Gastroesophageal sphincter (tissue), 4 donors: ENCODE data around the gene IFFO2. TPM values are rescaled to one million over a fixed set of nuclear protein-coding genes. Genes with fewer than 3 reads are reported as not detected.

Source experiments
- ATAC-seq: fragments of 150-250 bp; one replicate; pipeline ENCODE4 v1.9.1; 2016; ENCODE audit warnings: mild to moderate bottlenecking, moderate library complexity
- H3K27ac ChIP-seq, 4 donors: fragments of 200-600 bp; sonication (generic) in 3 of 4; 1 replicate in 3 of 4; 2 replicates in 1 of 4; pipeline ENCODE4 v1.5.1; 2016 to 2019
- H3K27me3 ChIP-seq: fragments of 200-600 bp; sonication (generic); one replicate; pipeline ENCODE4 v1.5.1; 2019
- H3K36me3 ChIP-seq, 2 donors: fragments of 200-600 bp; sonication (generic); one replicate each; pipeline ENCODE4 v1.5.1; 2019; ENCODE audit warnings: control low read depth in 1 of 2
- H3K4me1 ChIP-seq, 3 donors: fragments of 200-600 bp; sonication (generic); 1 replicate in 2 of 3; 2 replicates in 1 of 3; pipeline ENCODE4 v1.5.1; 2016 to 2019; ENCODE audit warnings: control low read depth in 2 of 3
- H3K4me3 ChIP-seq, 2 donors: fragments of 200-600 bp; sonication (generic); one replicate each; pipeline ENCODE4 v1.5.1; 2019; ENCODE audit warnings: mild to moderate bottlenecking in 1 of 2, moderate library complexity in 1 of 2
- H3K9me3 ChIP-seq, 3 donors: fragments of 200-600 bp; sonication (generic); one replicate each; pipeline ENCODE4 v1.5.1; 2017 to 2019; ENCODE audit warnings: control low read depth in 2 of 3
- EP300 ChIP-seq: sonication (generic); formaldehyde crosslinking; IDR thresholded peaks from one replicate; pipeline ENCODE4 v1.6.1; 2017; ENCODE audit warnings: antibody characterized with exemption, mild to moderate bottlenecking
- POLR2A ChIP-seq, 2 donors: fragments of 450-650 bp; IDR thresholded peaks; one replicate each; pipeline ENCODE4 v1.6.1; 2017; ENCODE audit warnings: antibody characterized with exemption in 2 of 2, mild to moderate bottlenecking in 2 of 2, moderate library complexity in 1 of 2
- POLR2AphosphoS5 ChIP-seq: sonication (generic); formaldehyde crosslinking; IDR thresholded peaks from one replicate; pipeline ENCODE4 v1.6.1; 2017; ENCODE audit warnings: antibody characterized with exemption
- WGBS, 2 donors: methylation state at CpG; one replicate each; pipeline ENCODE4 v1.1.5; 2018; ENCODE audit warnings: low coverage in 1 of 2; 5-methylcytosine and 5-hydroxymethylcytosine counted together
- total RNA-seq, 4 donors: library from RNA; depleted of rRNA; stranded (reverse); fragments of >200 nt; gene quantifications; one replicate each; pipeline ENCODE4 v1.1.0, GENCODE V29; 2016
- TF ChIP-seq, protein P1 (sequence below), 4 experiments: fragments of 200-600 bp in 2 of 4; fragments of 450-650 bp in 2 of 4; sonication (generic) in 1 of 4; IDR thresholded peaks; one replicate each; pipeline ENCODE4 v1.5.1; 2017 to 2019; ENCODE audit warnings: antibody characterized with exemption in 4 of 4, mild to moderate bottlenecking in 2 of 4, moderate library complexity in 2 of 4

Gene IFFO2
- total RNA-seq, 4 donors from 2014 or later: 9.3 to 18.4 (median 12.7) TPM

DNA sequence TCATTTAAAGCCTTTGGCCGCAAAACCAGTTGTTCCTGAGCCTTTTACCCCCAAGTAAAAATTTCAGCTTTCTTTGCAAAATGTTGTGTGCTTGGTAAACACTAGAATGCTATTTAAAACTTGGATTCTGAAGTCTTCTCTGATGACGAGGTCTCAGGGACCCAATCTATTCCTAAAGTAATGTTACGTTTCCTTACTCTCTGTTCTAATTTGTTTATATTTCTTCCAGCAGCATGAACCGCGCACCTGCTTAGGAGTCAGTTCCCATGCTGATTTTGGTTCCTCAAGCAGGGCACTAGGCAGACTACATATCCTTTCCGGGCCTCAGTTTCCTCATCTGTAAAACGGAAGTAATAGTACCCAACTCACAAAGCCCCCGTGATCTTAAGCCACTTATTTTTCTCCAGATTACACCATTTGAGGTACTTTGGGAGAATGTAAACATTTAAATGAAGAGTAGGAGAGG, 53.2 kb downstream of the IFFO2 start:
- WGBS, 2 donors: 15 to 17% methylated on average over 6 to 7 of the region's 8 CpGs
- H3K9me3 ChIP-seq: no peaks in the 10 kb centered on the region
- no peaks in the 10 kb centered on the region for H3K27me3 ChIP-seq
- H3K27ac ChIP-seq: peak overlapping the region; percentile 58 to 96 (median 95)
- TF ChIP-seq POLR2A (IDR thresholded peaks at IDR 0.05) (no peak), EP300 (no peak), POLR2AphosphoS5 (no peak)
- TF ChIP-seq, protein P1, sequence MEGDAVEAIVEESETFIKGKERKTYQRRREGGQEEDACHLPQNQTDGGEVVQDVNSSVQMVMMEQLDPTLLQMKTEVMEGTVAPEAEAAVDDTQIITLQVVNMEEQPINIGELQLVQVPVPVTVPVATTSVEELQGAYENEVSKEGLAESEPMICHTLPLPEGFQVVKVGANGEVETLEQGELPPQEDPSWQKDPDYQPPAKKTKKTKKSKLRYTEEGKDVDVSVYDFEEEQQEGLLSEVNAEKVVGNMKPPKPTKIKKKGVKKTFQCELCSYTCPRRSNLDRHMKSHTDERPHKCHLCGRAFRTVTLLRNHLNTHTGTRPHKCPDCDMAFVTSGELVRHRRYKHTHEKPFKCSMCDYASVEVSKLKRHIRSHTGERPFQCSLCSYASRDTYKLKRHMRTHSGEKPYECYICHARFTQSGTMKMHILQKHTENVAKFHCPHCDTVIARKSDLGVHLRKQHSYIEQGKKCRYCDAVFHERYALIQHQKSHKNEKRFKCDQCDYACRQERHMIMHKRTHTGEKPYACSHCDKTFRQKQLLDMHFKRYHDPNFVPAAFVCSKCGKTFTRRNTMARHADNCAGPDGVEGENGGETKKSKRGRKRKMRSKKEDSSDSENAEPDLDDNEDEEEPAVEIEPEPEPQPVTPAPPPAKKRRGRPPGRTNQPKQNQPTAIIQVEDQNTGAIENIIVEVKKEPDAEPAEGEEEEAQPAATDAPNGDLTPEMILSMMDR (IDR thresholded peaks at IDR 0.05): no peak
- no peak for ATAC-seq
- H3K36me3 ChIP-seq: peaks cover 0 to 20% of the 10 kb centered on the region in 2 donors
- H3K4me1 ChIP-seq: peaks cover 2 to 42% (median 20%) of the 10 kb centered on the region in 3 donors
- H3K4me3 ChIP-seq: peak overlapping the region; percentile 35 to 71

DNA sequence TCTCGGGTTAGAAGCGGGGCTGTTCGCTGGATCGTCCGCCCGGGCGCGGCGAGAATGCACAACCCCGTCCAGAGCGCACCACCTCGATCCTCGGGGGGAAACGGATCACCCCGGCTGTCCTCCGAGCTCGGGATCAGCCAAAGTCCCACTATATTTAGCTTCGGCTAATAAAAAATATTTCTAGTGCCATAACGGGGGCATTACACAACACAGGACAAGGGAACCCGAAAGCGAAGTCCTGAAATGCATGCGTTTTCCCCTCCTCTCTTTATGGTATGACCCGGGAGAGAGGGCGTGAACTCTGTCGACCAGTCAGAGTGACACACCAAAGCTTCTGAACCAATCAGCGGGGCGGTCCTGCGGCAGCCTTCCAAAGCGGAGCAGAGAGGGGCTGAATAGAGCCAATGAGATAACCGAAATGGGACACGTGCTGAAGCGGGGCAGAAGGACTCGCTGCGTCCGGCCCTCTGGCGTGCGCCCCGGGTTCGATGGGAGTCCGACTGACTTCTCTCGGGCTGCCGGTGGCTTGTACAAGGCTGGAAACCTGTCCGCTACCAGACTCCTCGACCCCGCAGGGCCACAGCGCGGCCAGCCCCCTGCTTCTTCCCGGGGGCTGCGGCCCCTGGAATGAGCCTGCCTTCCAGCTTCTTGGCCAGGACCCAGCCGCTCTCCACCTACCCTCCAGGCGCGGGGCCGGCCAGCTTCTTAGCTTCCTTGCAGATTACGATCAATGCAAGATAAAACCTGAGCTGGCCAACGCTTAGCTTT, 53.8 kb downstream of the IFFO2 start, which contains the start of gene ALDH4A1:
Gene ALDH4A1 (minus strand): TSS at position 33 of the 768 bp plus-strand sequence. CDS start 32 bp downstream, at position 1.
- Histone ChIP-seq H3K4me3 (peak within 1 kb of the TSS; percentile 53 to 71), H3K36me3 (peaks cover 0 to 15% of the 10 kb centered on the region in 2 donors), H3K27ac (peak within 1 kb of the TSS; percentile 58 to 96 (median 95)), H3K4me1 (peaks cover 2 to 36% (median 14%) of the 10 kb centered on the region in 3 donors), H3K9me3 (no peaks in the 10 kb centered on the region), H3K27me3 (no peaks in the 10 kb centered on the region)
- WGBS, 2 donors: 0% methylated on average over 2 to 21 of the region's 55 CpGs
- TF ChIP-seq POLR2AphosphoS5: peak; percentile 39
- no peak for TF ChIP-seq EP300
- peak in 1 of 2 donors; percentile 26 for TF ChIP-seq POLR2A (IDR thresholded peaks at IDR 0.05)
- TF ChIP-seq, protein P1 (IDR thresholded peaks at IDR 0.05): peak in 3 of 4 experiments; percentile 4 to 22 (median 18)
- ATAC-seq: peak; percentile 98

DNA sequence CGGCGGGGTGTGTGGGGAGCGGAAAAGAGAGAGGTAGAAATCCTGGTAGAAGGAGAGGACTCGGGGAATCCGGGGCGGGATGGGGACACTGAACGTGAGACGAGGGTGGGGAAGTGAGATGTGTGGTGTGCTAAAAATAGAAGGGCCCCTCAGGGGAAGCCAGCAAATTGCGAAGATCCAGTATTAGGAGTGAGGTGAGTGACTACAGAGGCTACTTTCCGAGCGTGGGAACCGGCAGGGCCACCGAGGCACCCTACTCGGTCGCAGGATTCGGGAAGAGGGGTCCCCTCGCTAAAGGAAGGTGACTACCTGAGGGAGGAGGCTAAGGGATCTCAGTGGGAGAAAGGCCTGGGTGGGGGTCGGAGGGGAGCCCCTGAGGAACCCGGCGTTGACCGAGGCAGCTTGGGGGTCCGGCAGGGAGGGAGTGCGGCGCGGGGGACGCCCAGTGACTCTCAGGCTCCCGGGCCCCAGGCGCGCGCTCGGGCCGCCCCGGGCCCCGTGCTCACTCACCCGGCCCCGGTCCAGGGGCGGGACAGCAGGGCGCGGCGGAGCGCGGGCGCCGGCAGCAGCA, 54.4 kb downstream of the IFFO2 start:
- WGBS, 2 donors: 1% methylated on average over 15 to 17 of the region's 44 CpGs

DNA sequence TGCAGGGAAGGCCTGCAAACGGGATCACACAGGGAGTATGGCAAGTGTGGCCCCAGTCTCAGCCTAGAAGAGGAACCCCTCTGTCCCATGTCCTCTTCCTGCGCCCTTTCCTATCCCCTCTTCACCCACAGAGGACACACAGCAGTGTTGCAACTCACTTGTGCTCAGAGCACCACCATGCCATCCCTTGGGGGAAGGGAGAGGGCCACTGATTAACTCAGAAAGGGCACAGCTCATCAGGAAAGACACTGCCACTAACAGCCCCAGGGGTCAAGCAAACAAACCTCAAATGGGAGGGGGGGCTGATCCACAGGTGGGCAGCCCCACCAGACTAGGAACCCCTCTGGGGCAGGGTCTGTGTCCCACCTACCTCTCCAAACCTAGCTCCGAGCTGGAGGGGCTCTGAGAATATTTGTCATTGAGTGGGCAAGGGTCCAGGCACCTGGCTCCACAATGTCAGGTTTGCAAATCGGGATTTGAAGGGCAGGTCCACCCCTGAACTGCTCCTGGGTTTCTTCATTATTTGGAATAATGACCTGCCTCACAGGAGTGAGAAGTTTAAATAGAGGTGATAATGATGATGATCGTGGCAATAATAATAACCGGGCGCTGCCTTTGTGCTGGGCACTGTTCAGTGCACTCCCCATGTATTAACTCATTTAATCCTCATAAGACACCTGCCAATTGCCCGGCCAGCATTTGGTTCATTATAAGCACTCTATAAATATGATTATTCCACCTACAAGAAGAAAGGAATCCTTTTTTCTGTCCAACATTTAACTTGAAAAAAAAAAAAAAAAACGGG, 55.1 kb downstream of the IFFO2 start:
- ATAC-seq: no peak
- Histone ChIP-seq H3K4me3 (peak overlapping the region; percentile 53 to 71), H3K27ac (peak overlapping the region in 2 of 4 donors; percentile 94 to 96), H3K4me1 (peaks cover 0 to 26% (median 8%) of the 10 kb centered on the region in 3 donors), H3K36me3 (peaks cover 0 to 26% of the 10 kb centered on the region in 2 donors), H3K27me3 (no peaks in the 10 kb centered on the region), H3K9me3 (no peaks in the 10 kb centered on the region)
- TF ChIP-seq, protein P1 (IDR thresholded peaks at IDR 0.05): no peak
- TF ChIP-seq POLR2AphosphoS5: no peak
- TF ChIP-seq POLR2A (IDR thresholded peaks at IDR 0.05): no peak
- TF ChIP-seq EP300: no peak
- WGBS, 2 donors: 4 to 21% methylated on average over 4 to 8 of the region's 9 CpGs

More for the DNA sequence above, 54.4 kb downstream of the IFFO2 start:
- no peaks in the 10 kb centered on the region for H3K9me3 ChIP-seq
- H3K27ac ChIP-seq: peak overlapping the region; percentile 58 to 96 (median 95)
- H3K27me3 ChIP-seq: no peaks in the 10 kb centered on the region
- H3K36me3 ChIP-seq: peaks cover 0 to 22% of the 10 kb centered on the region in 2 donors
- TF ChIP-seq POLR2A (IDR thresholded peaks at IDR 0.05): peak; percentile 42 to 69
- TF ChIP-seq EP300: no peak
- TF ChIP-seq, protein P1 (IDR thresholded peaks at IDR 0.05): no peak
- TF ChIP-seq POLR2AphosphoS5: no peak
- peak overlapping the region; percentile 53 to 71 for H3K4me3 ChIP-seq
- H3K4me1 ChIP-seq: peaks cover 0 to 30% (median 9%) of the 10 kb centered on the region in 3 donors
- ATAC-seq: peak; percentile 0
